NCI-H82 treated with DMSO at 0.1 percent for 48 hours (cell line): ENCODE data around the gene CUX1.
"Not testable (repeated sequence)": the region's sequence is repeated elsewhere in the genome, so short reads cannot be mapped to it uniquely, and the experiment has no call there.

Experiments used
- DNase-seq: peaks from one replicate; lab custom pipeline; 2025; ENCODE audit not compliant: unreplicated experiment; lab: John Stamatoyannopoulos, UW

Gene CUX1

GRCh38 chr7:101913851-101914250, 96.4 kb downstream of the CUX1 start:
- no peak for DNase-seq

- DNase-seq = no peak
Measured at GRCh38 chr7:101915000-101915399, 97.6 kb downstream of the CUX1 start.

GRCh38 chr7:101916041-101916800, 98.8 kb downstream of the CUX1 start:
- no peak for DNase-seq

DNA sequence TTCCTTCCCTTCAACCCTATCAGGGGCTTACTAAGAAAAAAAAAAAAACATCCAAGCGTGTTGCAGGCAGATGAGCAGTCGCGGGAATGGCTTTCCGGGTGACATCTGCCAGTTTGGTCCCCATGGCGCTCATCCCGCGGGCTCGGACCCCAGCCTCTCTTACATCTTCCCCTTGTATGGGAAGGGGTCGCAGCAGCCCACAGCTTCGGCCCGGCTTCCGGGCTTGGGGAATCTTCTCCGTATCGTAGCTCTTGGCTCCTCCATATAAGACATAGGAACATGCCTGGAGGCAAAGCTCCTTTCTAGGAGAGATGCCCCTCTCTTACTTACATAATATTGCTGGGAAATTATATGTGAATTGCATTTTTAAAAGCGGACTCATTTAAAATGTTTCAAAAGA, 99.5 kb downstream of the CUX1 start:
- no peak for DNase-seq

GRCh38 chr7:101917566-101917965, 100.1 kb downstream of the CUX1 start:
- no peak for DNase-seq

DNA sequence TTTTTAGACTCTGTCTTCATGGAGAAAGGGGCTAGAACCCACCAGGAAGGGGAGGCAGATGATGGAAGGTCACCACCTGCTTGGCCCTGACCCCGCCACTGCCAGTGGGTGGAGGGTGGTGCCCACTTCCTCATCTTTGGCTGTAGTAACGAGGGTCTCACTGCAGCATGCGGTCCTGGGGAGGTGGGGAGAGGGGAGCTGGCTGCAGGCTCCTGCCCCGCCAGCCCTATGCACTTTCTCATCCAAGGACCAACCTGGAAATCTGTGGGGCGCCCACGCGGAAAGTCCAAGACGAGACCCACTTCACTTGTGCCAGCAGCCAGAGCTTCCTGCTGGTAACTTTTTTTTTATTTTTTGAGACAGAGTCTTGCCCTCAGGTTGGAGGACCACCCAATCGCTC, 101.0 kb downstream of the CUX1 start:
- DNase-seq = no peak

DNA sequence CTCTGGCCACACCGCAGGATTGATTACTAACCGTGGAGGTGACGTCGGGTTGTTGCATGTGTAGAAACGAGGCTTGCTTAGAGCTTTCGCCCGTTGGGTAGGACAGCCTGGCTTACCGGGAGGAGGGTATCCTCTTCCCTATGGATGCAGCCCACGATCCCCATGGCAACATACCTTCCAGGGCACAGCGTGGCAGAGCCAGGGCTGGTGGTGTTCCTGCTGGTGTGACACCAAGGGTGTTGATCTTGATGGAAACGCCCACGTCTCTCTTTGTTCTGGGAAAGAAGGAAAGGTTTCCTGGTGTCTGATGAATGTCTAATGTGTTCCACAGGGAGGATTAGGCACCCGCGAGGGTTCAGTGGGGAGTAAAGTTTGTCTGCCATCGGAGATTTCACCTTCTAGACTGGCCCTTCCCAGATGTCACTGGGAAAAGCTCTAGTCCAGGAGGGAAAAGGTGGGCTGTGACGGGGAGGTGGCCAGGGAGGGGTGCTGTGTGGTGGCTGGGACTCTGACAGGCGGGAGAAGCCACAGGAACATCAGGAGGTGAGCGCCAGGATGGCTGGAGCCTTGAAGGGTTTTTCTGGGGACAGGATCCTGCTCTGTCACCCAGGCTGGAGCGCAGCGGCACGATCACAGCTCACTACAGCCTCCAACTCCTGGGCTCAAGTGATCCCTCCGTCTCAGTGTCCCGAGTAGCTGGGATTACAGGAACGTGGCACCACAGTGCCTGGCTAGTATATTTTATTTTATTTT, 102.1 kb downstream of the CUX1 start:
- no peak for DNase-seq

GRCh38 chr7:101921061-101921460, 103.6 kb downstream of the CUX1 start:
- no peak for DNase-seq

- DNase-seq = not testable (repeated sequence)
Measured at GRCh38 chr7:101921546-101922489, 104.4 kb downstream of the CUX1 start.

- no peak for DNase-seq
Measured at GRCh38 chr7:101922631-101923601, 105.5 kb downstream of the CUX1 start.

GRCh38 chr7:101923602-101923985, 106.2 kb downstream of the CUX1 start:
- no peak for DNase-seq

DNA sequence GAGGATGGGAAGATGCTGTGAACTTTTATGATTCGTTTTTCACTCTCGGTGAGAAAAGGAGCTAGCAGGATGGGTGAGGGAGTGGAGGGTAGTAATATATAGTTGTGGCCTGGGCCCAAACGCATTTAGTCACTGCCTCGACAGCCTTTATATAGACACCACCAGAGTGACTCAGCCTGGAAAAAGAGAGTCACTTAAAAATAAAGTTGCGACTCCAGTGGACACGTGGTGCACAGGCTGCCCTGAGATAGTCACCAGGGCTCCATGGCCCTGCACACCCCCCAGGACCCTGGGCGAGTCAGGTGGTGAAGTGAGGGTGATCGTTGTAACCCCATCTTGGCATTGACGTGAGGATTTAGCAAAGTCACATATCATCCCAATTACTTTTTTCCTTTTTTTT, 106.7 kb downstream of the CUX1 start:
- DNase-seq = no peak

DNA sequence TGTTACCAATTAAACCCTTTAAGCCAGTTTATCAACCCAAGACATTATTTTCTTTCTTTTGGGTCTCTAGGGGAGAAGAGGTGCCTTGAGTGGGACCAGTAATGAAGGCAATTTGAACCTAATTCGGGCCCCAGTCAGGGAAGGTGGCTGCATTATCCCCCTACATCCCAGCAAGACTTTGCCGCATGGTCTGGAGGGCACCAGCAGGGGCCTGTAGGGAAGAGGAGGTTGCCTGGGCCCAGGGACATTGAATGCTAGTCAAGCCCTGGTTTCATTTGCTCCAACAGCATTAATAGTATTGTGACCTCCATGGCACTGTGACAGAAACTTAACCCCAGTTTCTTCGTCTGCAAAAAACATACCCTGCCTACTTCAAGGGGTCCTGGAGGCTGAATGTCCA, 108.8 kb downstream of the CUX1 start:
- DNase-seq = no peak

GRCh38 chr7:101927389-101927788, 110.0 kb downstream of the CUX1 start:
- no peak for DNase-seq

DNA sequence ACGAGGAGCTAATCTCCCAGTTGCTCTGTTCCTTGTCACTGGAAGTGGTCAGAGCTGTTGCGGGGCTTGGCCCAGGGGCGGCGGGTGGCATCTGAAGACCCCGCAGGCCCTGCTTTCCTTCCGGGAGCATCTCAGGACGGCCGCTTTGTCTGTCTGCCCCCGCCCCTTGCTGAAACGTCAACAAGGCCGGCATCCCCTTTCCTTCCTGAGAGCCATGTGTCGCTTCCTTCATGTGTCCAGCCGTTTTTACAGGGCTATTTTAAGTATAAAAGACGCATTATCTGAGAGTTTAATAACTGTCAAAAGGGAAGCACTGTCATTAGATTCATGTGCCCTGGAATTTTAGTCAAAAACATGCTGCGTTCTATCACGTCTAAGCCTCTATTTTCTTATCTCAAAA, 110.4 kb downstream of the CUX1 start:
- no peak for DNase-seq

GRCh38 chr7:101929256-101929655, 111.8 kb downstream of the CUX1 start:
- DNase-seq = no peak

DNA sequence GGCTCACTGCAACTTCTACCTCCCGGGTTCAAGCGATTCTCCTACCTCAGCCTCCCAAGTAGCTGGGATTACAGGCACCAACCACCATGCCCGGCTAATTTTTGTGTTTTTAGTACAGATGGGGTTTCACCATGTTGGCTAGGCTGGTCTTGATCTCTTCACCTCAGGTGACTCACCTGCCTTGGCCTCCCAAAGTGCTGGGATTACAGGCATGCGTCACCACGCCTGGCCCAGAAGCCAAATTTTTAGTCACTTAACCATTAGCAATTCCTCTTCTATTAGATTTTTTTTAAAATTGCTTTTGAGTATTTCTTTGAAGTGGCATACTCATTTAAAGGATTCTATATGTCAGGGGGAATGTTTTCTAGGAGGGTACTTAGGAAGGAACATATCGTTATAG, 112.5 kb downstream of the CUX1 start:
- not testable (repeated sequence) for DNase-seq

- no peak for DNase-seq
Measured at GRCh38 chr7:101932083-101932482, 114.7 kb downstream of the CUX1 start.

- no peak for DNase-seq
Measured at GRCh38 chr7:101933028-101933427, 115.6 kb downstream of the CUX1 start.

- no peak for DNase-seq
Measured at GRCh38 chr7:101933688-101934121, 116.3 kb downstream of the CUX1 start.
